Epithelial cell of esophagus (primary cell): ENCODE data around the gene MFN1.
"Not testable (repeated sequence)": the region's sequence is repeated elsewhere in the genome, so short reads cannot be mapped to it uniquely, and the experiment has no call there.

Experiments
- DNase-seq: peaks from one replicate; pipeline ENCODE4 v3.0.0; 2010; ENCODE audit warnings: low read depth
- H3K4me3 ChIP-seq: 2 replicates; pipeline ENCODE4 v1.5.1; 2011; ENCODE audit warnings: mild to moderate bottlenecking, low read length, control low read depth
- TF ChIP-seq, protein P1 (sequence below): IDR thresholded peaks from 2 replicates; pipeline ENCODE4 v1.5.1; 2011; ENCODE audit warnings: low read depth, mild to moderate bottlenecking, low read length, control low read depth, inconsistent platforms; ENCODE audit not compliant: insufficient read depth; ENCODE audit errors: missing control alignments

MFN1 gene

DNA sequence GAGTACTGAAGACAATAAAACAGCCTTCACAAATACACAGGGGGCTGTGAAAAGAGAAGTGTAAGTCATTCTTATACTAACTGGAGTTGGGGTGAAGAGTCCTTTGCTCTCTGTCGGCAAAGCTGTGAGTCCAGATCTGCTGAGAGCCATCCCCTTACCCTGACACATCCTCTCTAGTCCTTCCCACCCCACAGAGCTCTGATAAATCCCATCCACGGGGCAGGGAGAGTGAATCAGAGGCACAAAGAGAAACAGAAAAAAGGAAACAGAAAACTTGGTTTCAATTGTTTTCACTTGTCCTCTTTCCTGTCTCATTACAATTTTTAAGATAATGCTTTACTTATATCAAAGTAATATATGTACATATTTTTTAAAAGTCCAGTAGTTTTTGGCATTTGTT is 42.9 kb upstream of the MFN1 start:
- TF ChIP-seq, protein P1, sequence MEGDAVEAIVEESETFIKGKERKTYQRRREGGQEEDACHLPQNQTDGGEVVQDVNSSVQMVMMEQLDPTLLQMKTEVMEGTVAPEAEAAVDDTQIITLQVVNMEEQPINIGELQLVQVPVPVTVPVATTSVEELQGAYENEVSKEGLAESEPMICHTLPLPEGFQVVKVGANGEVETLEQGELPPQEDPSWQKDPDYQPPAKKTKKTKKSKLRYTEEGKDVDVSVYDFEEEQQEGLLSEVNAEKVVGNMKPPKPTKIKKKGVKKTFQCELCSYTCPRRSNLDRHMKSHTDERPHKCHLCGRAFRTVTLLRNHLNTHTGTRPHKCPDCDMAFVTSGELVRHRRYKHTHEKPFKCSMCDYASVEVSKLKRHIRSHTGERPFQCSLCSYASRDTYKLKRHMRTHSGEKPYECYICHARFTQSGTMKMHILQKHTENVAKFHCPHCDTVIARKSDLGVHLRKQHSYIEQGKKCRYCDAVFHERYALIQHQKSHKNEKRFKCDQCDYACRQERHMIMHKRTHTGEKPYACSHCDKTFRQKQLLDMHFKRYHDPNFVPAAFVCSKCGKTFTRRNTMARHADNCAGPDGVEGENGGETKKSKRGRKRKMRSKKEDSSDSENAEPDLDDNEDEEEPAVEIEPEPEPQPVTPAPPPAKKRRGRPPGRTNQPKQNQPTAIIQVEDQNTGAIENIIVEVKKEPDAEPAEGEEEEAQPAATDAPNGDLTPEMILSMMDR, result no peak
- DNase-seq, result peak; percentile 24

GRCh38 chr3:179307362-179307761 is 40.1 kb upstream of the MFN1 start:
- not testable (repeated sequence) for H3K4me3 ChIP-seq, DNase-seq

More for the DNA sequence above, 42.9 kb upstream of the MFN1 start:
- no peak overlapping the region for H3K4me3 ChIP-seq

DNA sequence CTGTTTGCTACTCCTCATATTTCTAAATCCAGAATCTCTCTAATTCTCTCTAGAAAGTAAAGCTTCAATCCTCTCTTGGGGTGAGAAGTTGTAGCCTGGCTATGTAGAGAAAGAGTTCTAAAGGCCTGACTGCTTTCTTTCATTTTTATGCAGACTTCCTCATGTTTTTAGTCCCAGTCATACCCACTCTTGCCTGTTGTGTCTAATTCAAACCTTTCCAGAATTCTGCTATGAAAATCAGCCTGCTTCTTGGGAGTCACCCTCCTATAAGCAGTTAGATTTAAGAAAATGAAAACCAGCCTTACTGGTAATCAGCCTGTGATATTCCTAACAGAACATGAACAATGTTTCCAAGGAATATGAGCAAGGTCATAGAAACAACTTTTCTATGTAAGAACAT is 39.5 kb upstream of the MFN1 start:
- no peak overlapping the region for H3K4me3 ChIP-seq
- no peak for DNase-seq
- TF ChIP-seq, protein P1, result no peak

DNA sequence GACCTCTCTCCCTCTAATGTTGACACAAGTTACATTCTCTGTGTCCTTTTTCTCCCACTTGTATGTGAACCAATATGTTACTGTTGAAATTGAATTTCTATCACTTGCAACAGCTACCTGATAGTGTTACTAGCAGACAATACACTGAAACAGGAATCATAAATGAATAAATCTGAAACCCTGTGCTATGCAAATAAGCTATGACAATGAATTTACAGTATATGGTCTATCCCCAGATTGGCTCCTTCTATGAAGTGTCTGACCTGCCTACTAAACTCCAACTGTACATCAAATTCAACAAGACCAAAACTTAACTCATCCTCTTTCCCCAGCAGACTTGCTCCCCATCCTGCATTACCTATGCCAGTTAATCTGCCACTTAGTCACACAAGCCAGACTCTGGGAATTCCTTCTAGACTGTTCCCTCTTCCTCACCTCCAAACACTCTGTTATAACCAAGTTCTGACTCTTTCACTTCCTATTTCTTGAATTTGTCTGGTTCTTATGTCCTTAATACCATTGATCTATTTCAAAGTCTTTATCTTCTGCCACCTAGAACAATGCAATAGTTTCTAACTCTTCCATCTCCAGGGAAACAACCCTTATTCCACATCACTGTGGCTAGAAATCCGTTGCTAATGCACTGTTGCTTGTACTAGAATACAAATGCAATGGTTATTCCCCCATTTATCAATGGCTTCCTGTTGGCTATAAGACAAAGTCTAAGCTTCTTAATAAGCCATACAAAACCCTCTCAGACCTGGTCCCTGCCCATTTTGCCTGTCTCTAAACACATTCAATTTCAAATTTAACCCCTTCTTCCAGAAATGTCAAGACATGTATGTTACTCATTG is 38.1 kb upstream of the MFN1 start:
- no peak for DNase-seq
- no peak overlapping the region for H3K4me3 ChIP-seq
- TF ChIP-seq, protein P1, result no peak

GRCh38 chr3:179318876-179319275 is 28.6 kb upstream of the MFN1 start:
- TF ChIP-seq, protein P1, result no peak
- peak; percentile 72 for DNase-seq
- H3K4me3 ChIP-seq, result no peak overlapping the region

- TF ChIP-seq, protein P1, result peak; percentile 47
- peak; percentile 52 for DNase-seq
- no peak overlapping the region for H3K4me3 ChIP-seq
Observed at GRCh38 chr3:179321668-179322285, 25.7 kb upstream of the MFN1 start.

- DNase-seq, result peak; percentile 68
Observed at GRCh38 chr3:179322286-179323196, 25.0 kb upstream of the MFN1 start, which contains the start of gene ZNF639. Gene ZNF639 (plus strand): TSS chr3:179323031. CDS start chr3:179328294, 5,263 bp downstream.

More at GRCh38 chr3:179322286-179323196, 25.0 kb upstream of the MFN1 start, which contains the start of gene ZNF639:
- peak within 1 kb of the TSS; percentile 80 for H3K4me3 ChIP-seq
- TF ChIP-seq, protein P1, result peak; percentile 39
